HG03175 (cell line): ENCODE measurements around the gene ATP13A5.

Experiments used
- ATAC-seq: cut with Tn5 transposase; IDR thresholded peaks from one replicate; pipeline ENCODE4 v1.9.1; 2021; ENCODE audit warnings: mild to moderate bottlenecking, moderate library complexity; ENCODE audit not compliant: unreplicated experiment

ATP13A5 gene

DNA sequence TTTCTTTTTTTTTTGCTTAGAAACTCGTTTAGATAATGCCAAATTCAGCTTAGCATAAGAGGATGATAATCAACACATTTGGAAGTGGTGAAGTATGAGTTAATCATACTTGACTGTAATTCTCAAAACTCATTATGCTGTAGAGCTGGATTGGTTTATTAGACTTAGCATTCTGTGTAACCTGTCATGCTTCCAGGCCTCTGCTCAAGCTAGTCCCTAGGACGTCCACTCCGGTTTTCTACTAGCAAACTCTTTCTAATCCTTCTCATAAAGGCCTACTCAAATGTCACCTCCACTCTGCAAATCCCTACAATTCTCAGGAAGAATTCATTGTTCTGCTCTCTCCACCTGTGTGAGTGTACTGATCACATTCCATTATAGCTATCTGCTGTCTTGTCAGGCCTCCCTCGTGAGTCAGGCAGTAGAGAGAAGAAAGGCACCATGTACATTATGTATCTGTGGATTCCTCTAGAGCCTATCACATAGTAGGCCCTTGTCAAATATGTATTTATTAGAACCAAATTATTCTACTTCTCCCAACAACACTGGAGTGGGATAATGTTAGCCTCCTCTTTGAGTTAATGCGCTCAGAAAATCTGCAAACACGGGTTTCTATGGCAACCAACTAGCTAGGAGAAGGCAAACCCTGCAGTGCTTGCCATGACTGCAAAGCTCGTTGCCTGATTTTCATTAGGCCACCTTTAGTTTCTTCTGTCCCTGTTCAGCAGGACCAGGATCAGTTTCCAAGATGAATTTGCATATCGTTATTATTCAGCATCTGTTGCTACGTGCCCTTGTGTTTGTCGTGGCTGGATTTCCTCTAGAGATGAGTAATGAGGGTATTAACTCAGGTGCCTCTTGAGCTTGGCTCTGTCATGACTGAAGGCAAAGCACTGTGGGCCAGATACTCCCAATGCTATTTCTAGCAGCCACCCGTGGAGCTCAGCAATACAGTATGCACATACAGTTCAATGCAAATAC, 30.7 kb downstream of the ATP13A5 start:
- ATAC-seq: peak; percentile 67

DNA sequence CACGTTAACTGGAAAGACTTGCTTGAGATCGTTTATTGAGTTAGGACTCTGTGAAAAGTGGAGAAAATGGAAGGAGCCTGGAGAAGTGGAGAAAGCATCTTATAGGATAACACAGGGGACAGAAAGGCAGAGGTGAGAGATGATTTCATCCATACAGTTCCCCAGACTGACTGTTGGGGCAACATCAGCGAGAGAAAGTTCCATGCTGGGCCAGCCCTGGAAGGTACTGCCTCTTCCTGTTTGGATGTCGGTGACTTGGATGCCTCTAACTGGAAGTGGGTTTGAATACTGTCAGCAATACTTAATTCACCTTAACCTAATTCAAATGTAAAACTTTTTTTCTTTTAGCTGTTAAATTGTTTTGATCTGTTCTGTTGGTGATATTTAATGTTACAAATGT, 32.3 kb downstream of the ATP13A5 start:
- ATAC-seq: no peak

DNA sequence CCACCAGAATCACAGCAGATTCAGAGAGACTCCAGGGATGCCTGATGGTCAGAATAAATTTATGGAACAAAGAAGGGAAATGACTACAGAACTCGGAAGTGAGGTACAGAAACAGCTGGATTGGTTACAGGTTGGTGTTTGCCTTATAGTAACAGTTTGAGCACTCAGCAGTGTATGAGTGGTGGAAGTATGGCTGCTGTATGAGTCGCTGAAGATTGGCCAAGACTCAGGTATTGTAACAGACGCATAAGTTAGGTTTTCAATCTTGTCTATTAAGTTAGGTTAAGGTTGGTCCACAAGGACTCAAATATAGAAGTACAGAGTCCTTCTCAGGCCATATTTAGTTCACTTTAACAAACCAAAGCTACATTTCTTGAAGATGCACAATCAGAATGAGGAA, 33.1 kb downstream of the ATP13A5 start:
- no peak for ATAC-seq

DNA sequence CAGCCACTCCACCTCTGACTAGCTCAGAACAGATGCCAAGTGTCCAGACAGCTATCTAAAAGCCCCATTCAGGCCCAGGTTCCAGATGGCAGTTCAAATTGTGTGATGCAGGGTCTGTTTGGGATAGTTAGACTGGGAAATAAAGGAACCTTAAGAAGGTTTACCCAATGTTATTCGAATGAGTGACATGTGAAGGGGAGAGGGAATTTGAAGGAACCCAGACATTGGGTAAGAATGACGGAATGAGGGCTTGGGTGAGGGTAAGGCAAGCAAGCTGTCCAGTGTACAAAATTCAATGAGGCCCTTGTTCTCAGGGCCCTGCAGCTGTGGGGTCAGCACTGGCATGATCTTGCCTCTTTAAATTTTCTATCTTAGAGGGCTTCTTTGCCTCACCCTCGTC, 34.1 kb downstream of the ATP13A5 start:
- no peak for ATAC-seq

DNA sequence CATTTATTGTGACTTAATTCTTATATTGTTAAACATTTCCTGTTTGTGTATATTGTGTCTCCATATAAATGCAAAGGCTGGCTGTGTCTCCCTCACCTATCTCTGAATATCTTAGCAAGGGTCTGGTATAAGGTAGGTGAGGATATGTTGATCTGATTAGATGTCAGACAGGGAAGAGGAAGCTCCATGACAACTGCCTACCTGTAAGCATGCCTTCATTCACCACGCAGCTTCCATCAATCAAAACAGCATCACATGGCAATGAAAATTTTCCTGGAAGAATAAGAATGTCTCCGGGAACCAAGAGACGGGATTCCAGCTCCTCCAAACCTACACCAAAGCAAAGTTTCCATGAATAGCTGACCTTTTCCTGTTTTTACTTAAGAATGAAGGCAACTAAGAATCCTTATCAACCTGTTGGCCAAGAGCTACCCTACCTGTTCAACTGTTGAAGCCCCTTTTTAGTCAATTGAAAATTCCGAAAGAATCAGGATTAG, 34.8 kb downstream of the ATP13A5 start:
- no peak for ATAC-seq

DNA sequence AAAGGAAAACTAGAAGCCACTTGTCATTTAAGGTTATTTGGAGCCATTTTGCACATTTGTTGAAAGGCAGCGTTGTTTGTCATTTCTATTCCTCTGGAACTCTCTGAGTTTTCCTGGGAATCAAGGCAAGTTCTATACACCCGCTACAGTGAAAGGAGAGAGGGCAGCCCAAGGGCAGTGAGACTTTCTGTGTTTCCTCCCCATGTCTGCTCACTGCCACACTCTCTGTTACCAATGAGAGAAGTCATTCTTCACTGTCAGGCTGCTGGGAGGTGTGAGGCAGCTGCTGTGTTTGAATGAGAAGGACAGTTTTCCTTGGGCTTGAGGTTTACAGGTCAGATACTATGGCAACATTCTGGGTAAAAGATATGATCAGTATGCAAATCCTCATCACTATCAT, 36.0 kb downstream of the ATP13A5 start:
- ATAC-seq: no peak

DNA sequence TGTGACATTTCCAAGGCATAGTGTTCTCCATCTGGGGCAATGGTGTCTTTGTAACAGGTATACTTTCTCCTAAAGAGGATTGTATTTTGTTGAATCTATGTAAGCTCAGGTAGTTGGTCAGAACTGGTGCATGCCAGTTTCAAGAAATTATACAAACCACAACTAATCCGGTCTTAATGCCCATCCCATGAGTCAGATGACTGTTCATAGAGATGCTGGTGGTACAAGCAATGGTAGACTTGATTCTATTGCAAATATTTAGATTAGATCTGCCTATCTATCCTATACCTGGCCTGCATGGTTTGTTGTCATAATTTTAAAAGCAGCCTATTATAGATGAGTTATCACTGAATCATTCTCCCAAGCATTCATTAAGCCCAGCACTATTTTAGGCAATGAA, 43.5 kb downstream of the ATP13A5 start:
- no peak for ATAC-seq

DNA sequence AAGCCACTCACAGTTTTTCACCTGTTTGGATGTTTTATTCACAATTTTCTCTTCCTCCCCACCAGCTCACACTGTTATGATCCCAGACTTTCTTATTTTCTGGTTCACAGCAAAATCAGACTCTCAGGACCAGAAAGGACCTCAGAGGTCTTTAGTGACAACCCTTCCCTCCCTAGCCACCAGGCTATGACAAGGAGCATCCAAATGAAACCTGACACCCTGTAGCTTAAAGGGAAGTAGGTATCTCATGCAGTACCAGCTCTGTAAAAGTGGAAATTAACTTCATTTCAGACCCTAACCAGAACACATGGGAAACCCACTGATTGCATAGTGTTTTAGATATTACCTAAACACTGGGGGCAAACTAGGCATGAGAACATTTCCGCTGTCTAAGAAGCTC, 45.3 kb downstream of the ATP13A5 start:
- no peak for ATAC-seq

DNA sequence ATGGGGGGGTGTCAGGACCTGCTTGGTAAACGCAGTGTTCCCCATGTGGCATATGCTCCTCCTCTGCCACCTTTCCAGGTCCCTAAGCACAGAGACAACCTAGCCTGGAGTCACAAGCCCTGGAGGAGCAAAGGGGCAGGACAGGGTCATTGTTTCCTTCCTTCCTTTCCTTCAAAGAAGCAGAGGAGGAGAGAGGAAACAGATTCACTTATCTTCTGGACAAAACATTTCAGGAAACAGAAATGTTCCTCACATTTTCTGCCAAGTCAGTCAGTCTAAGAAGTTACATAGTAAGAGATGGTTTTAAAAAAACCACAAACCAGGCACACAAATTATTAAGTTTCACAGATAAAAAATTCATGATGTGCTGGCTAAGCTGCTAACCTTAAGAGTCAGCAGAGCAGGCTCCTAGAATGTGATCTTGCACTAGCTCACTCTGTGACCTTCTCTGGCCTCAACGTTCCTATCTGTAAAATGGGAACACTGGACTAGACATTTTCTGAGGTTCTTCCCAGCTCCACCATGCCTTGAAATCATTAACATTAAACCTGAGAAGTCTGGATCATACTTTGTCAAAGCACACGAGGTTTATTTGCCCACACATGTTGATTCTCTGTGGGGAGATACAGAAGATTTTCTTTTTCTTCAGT, 47.9 kb downstream of the ATP13A5 start:
- no peak for ATAC-seq

DNA sequence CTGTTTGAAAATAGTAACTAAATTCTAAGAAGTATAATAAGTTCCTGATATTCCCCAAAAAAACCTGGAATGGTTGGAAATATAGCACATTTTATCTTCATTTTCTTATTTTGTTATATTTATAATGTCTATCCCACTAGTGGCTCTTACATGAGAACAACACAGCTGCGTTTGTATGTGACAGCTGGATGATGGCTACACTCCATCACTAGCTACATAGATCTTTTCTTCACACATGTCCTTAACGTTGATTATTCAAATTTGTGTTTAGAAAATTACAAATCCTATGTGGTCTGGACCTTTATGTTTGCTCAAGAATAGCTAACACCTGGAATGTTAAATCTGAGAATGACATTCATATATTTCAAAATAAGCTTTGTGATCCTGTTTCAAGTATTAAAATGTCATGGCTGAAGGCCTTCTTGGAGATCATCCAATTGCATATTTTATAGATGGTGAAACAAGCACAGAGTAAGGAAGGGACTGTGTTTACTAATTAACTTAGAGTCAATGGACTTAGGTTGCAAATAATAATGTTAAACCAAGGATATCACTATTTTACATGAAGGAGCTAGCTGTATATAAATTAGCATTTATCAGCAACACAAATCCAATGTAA, 60.8 kb downstream of the ATP13A5 start:
- ATAC-seq: no peak

DNA sequence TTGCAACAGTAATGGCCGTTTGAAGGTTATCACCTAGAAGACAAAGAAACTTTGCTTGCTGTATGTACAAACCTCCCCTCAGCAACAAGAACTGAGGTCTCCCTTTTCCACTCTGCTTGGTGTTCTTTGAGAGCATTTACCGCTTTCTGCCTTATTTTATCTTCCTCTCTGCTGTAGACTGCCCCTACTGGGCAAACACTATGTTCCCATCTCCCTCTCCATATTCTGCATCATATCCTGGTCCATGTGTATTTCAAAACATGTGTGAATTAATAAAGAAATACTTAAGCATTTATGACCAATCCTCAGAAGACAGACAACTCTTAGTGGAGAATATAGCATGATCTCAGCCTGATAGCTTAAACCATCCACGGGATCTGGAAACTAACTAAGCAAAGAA, 64.4 kb downstream of the ATP13A5 start:
- no peak for ATAC-seq

DNA sequence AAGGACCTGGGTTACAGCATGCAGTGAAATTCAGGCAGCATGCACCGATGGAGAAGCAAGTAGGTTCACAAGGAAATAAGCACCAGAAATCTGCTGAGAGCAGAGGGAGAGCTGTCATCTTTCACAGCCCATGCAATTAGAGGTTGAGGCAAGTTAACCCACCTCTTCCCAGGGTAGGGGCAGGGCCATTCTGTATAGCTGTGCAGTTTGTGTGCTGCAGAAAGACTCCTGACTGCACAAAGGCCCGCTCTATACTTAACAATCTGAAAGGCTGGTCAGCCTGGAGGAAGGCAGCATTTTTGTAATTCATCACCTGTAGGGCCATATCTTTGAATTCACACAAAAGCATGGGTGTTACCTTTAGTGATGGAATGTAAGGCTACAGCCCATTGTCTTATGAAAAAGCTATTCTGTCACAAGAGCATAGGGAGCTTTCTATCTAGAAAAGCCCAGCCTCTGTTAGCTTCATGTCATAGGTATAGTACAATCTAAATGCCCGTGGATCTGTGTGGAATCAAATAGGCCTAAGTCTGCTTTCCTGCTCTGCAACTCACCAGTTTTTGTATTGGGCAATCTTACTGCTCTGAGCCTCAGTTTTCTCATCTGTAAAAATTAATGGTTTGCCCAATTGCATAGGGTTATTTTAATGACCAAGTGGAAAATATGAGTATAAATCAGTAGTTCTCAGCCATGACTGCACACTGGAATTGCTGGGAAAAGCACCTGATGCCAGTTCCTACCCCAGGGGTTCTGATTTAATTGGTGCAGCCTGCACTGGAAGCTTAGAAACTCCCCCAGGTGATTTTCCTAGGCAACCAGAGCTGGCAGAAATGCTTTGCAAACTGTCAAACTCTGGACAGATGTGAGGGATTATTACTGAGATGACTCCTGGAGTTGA, 65.2 kb downstream of the ATP13A5 start:
- no peak for ATAC-seq

DNA sequence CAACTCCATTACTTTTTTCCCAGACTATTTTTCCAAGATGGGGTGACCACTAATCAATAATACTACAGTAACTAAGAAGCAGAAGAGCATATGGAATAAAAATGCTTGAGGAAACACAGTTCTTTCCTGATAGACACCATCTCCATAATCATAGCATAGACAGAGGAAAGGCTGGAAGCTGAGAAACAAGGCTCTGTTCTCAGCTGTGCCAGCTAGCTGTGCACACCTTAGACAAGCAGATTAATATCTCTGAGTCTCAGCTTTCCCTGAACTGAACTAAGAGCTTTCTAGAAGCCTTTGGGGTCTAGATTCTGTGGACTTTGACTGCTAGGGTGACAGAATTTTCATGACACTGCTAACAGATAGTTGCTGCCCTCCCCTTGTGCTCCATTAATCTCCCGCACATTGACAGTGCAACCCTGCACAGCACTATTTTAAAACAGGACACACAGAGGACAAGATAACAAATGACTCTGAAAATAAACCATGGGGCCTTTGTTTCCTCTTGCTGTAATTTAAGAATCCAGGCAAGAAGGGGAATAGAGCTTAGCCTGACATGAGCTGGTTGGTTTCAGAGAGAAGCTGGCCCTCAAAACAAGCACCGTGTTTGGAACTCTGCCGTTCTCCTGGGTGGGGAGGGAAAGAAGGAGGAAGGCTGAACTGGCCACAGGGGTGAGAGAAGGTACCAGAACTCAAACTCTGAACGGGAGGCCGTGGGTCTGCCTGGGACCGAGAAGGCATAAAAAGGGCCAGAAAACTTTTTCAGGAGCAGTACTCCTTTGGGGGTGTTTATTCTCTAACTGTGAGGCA, 67.4 kb downstream of the ATP13A5 start:
- ATAC-seq: no peak

DNA sequence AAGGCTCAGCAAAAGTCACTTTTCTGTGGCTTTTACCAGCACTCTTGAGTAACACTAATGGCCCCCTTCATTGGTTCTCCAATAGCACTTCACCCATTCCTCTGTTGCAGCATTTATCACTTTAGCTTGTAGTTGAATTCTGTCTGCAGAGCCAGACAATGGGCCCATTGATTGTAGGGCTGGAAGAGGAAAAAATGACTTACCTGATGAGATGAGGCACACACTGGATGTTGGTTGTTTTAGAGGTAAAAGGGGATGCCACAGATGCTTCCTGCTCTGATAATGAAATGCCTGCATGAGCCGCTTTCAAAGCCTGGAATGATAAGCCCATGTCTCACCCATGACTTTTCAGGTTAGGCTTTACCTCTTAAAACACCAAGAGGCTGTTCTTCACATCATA, 73.2 kb downstream of the ATP13A5 start:
- ATAC-seq: no peak

DNA sequence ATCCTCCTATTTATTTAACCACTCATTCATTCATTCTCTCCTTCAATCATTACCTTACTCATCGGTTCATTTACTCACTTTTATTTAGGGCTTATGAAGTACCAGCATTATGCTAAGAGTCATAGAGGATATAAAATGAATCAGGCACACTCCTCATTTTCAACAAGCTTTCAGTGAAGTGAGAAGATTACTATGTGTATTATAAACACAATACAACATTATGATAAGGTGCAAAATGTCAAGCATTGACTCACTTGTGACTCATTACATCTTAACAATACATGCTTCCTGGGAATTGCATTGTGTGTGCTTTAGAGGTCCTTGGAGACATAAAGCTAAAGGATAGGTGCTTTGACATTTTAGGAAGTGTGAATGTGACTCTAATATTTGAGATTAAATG, 77.1 kb downstream of the ATP13A5 start:
- ATAC-seq: no peak

DNA sequence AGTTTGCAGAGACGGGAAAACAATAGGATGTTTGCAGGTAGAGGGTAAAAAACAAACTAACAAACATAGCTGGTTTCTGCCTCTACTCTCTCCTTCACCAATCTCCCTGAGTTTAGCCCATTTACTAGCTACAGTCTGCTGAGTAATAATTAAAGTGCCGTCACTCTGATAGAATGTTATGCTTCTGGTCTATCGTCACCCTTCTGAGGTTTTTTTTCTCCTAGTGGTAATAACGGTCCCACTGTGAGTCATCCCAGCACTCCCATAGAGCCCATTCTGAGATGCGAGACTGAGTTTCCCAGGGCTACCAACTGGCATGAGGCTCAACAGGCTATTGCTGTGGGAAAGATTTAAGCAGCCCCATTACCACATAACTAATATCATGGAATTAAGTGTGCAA, 81.1 kb downstream of the ATP13A5 start:
- ATAC-seq: peak; percentile 64

DNA sequence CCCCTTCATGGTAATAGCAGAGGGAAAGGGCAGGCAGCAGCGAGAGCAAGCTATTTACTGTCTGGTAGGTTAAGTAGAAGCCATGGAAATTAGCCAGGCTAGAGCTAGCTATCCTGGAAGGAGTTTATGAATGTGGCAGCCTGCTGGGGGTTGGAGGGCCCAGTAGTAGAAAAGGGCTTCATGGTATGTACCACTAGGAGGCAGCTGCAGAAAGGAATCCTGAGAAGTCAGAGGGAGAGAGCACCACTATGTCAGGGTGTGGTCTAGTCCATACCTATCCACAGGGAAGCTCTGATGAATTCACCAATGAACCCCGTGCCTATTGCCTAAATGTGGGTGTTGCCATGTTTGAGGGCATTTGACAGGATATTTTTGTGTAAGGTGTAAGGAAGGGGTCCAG, 82.6 kb downstream of the ATP13A5 start:
- ATAC-seq: no peak

DNA sequence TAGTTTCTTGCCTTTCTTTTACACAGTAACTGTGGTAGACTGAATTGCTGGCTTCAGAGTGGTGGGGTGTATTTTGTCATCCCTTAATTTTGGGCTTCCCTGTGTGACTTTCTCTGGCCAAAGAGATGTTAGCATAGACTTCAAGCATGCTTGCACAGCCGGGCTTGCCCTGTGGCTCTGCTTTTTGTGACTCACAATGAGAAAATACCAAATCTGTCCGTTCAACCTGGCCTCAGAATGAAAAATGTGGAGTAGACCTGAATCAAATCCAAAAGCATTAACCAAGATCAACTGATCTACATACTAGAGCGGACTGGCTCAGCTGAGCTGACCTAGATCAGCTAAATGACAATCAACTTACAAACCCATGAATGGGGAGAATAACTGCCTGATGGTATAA, 86.2 kb downstream of the ATP13A5 start:
- ATAC-seq: no peak

DNA sequence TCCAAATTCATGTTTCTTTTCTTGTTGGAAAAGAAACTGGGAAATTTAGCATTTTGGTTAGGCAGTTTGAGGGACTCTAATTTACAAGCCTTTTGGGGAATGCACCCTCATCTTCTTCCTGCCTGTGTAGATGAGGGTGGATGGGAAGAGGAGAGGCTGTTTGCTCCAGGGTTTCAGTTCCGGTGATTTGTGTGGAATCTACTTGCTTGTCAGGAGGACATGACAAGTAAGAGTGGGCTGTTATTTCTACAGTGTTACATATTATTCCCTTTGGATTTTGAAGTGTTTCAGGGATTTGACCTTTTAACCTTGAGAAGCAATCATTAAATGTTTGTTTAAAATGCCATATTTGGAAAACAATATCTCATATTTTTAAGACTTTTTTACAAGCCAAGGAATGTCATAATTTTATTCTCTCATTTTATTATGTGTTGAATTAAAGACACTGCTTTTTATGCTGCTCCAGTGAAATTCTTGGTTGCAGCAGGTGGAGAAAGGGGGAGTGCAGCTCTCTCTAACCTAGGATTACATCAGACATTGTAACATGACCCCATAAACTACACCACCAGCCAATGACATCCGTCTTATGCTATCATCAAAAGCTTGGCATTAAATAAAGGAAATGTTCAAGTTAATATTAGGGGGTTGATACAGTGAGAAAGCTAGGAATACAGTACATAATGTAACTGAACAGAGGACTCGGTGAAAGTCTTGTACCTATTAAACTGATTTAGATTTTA, 107.3 kb downstream of the ATP13A5 start:
- ATAC-seq: no peak
